Liver (tissue), 9 donors: Measurements from ENCODE around the gene CLEC1B. TPM values are rescaled to one million over a fixed set of nuclear protein-coding genes. Genes with fewer than 3 reads are reported as not detected.
"Not testable (repeated sequence)": the region's sequence is repeated elsewhere in the genome, so short reads cannot be mapped to it uniquely, and the experiment has no call there.

Experiments used
- DNase-seq: peaks from one replicate; pipeline ENCODE4 v3.0.0-alpha.2; 2017; ENCODE audit warnings: low spot score
- H3K27ac ChIP-seq, 2 donors: one replicate each; pipeline ENCODE4 v1.7.0; 2013; ENCODE audit warnings: inconsistent platforms in 2 of 2, low read length in 2 of 2, control low read depth in 1 of 2, low read depth in 1 of 2, mild to moderate bottlenecking in 1 of 2
- H3K27me3 ChIP-seq, 4 donors: one replicate each; pipeline versions ENCODE4 v1.6.1 to v1.7.0; 2013; ENCODE audit warnings: low read length in 3 of 4, inconsistent platforms in 1 of 4, mild to moderate bottlenecking in 1 of 4, moderate library complexity in 1 of 4; ENCODE audit not compliant: control insufficient read depth in 4 of 4, insufficient read depth in 4 of 4
- H3K36me3 ChIP-seq, 4 donors: one replicate each; pipeline versions ENCODE4 v1.6.1 to v1.7.0; 2013; ENCODE audit warnings: low read length in 3 of 4, mild to moderate bottlenecking in 3 of 4, low read depth in 1 of 4, moderate library complexity in 1 of 4; ENCODE audit not compliant: control insufficient read depth in 4 of 4, insufficient read depth in 3 of 4
- H3K4me1 ChIP-seq, 4 donors: one replicate each; pipeline versions ENCODE4 v1.6.1 to v1.7.0; 2013; ENCODE audit warnings: low read length in 3 of 4, mild to moderate bottlenecking in 3 of 4, moderate library complexity in 1 of 4; ENCODE audit not compliant: control insufficient read depth in 4 of 4, insufficient read depth in 4 of 4
- H3K4me3 ChIP-seq, 3 donors: one replicate each; pipeline versions ENCODE4 v1.6.1 to v1.7.0; 2013; ENCODE audit warnings: low read length in 3 of 3, control low read depth in 1 of 3, low read depth in 1 of 3, mild to moderate bottlenecking in 1 of 3
- H3K9ac ChIP-seq, 2 donors: one replicate each; pipeline ENCODE4 v1.7.0; 2013; ENCODE audit warnings: low read length in 2 of 2, mild to moderate bottlenecking in 2 of 2, moderate library complexity in 2 of 2, control low read depth in 1 of 2, low read depth in 1 of 2
- H3K9me3 ChIP-seq, 4 donors: one replicate each; pipeline versions ENCODE4 v1.6.1 to v1.7.0; 2013; ENCODE audit warnings: low read length in 3 of 4; ENCODE audit not compliant: control insufficient read depth in 4 of 4
- ATF3 ChIP-seq: IDR thresholded peaks from 2 replicates; pipeline ENCODE4 v1.6.1; 2016; ENCODE audit warnings: antibody characterized with exemption
- CTCF ChIP-seq: fragments of 150-350 bp; IDR thresholded peaks from 2 replicates; pipeline ENCODE4 v1.5.1; 2017; ENCODE audit warnings: improper control_type of control experiment, low read depth, low read length; ENCODE audit not compliant: missing input control
- EGR1 ChIP-seq, 2 donors: IDR thresholded peaks; 2 replicates each; pipeline ENCODE4 v1.6.1; 2016 to 2018; ENCODE audit warnings: antibody characterized with exemption in 2 of 2, low read depth in 2 of 2
- FOXA1 ChIP-seq: IDR thresholded peaks from 2 replicates; pipeline ENCODE4 v1.6.1; 2016; ENCODE audit warnings: antibody characterized with exemption
- FOXA2 ChIP-seq: IDR thresholded peaks from 2 replicates; pipeline ENCODE4 v1.6.1; 2016; ENCODE audit warnings: antibody characterized with exemption
- GABPA ChIP-seq, 2 donors: IDR thresholded peaks in 1 of 2; conservative IDR thresholded peaks in 1 of 2; 2 replicates each; pipeline ENCODE4 v1.6.1; 2016; ENCODE audit warnings: antibody characterized with exemption in 2 of 2, mild to moderate bottlenecking in 1 of 2, moderate library complexity in 1 of 2
- HNF4A ChIP-seq, 2 donors: conservative IDR thresholded peaks; 2 replicates each; pipeline ENCODE4 v1.6.1; 2016; ENCODE audit warnings: antibody characterized with exemption in 2 of 2, mild to moderate bottlenecking in 2 of 2
- HNF4G ChIP-seq: IDR thresholded peaks from 2 replicates; pipeline ENCODE4 v1.6.1; 2016; ENCODE audit warnings: antibody characterized with exemption
- JUND ChIP-seq, 2 donors: IDR thresholded peaks; 2 replicates each; pipeline ENCODE4 v1.6.1; 2016; ENCODE audit warnings: antibody characterized with exemption in 2 of 2
- MAX ChIP-seq: IDR thresholded peaks from 2 replicates; pipeline ENCODE4 v1.6.1; 2016; ENCODE audit warnings: antibody characterized with exemption
- NR2F2 ChIP-seq: IDR thresholded peaks from 2 replicates; pipeline ENCODE4 v1.6.1; 2016; ENCODE audit warnings: antibody characterized with exemption
- RAD21 ChIP-seq, 2 donors: IDR thresholded peaks; 2 replicates each; pipeline ENCODE4 v1.6.1; 2016; ENCODE audit warnings: antibody characterized with exemption in 2 of 2, mild to moderate bottlenecking in 2 of 2
- REST ChIP-seq: IDR thresholded peaks from 2 replicates; pipeline ENCODE4 v1.6.1; 2016; ENCODE audit warnings: antibody characterized with exemption, mild to moderate bottlenecking
- RXRA ChIP-seq, 2 donors: IDR thresholded peaks; 2 replicates each; pipeline ENCODE4 v1.6.1; 2017 to 2018; ENCODE audit warnings: antibody characterized with exemption in 2 of 2, mild to moderate bottlenecking in 1 of 2
- SP1 ChIP-seq: IDR thresholded peaks from 2 replicates; pipeline ENCODE4 v1.6.1; 2018; ENCODE audit warnings: antibody characterized with exemption, mild to moderate bottlenecking
- TAF1 ChIP-seq: conservative IDR thresholded peaks from 2 replicates; pipeline ENCODE4 v1.6.1; 2016; ENCODE audit warnings: antibody characterized with exemption, mild to moderate bottlenecking
- YY1 ChIP-seq: IDR thresholded peaks from 2 replicates; pipeline ENCODE4 v1.6.1; 2016; ENCODE audit warnings: antibody characterized with exemption, mild to moderate bottlenecking
- WGBS: extraction: QIAGEN DNeasy Blood & Tissue Kit; methylation state at CpG from one replicate; pipeline ENCODE4 v1.1.7; 2013; 5-methylcytosine and 5-hydroxymethylcytosine counted together
- polyA plus RNA-seq, 2 donors: library from polyadenylated mRNA; stranded (reverse) in 1 of 2; unstranded in 1 of 2; fragments of 200-250 nt in 1 of 2; fragments of >200 nt in 1 of 2; fragmentation: Nextera tagmentation in 1 of 2; extraction: Ambion mirVana in 1 of 2; gene quantifications; one replicate each; pipeline versions ENCODE4 v1.2.1 to v1.2.3, GENCODE V29; 2013 to 2015
- total RNA-seq, 2 donors: library from RNA; depleted of rRNA; stranded (reverse); fragments of >200 nt; gene quantifications; one replicate each; pipeline ENCODE4 v1.2.3, GENCODE V29; 2014
- donor health status: healthy.
- donor health status: healthy.
- donor health status: healthy.
- donor health status: healthy.
- donor health status: healthy.

CLEC1B gene
- total and polyA plus RNA-seq, 4 donors = 28.0 to 36.4 (median 31.5) TPM

- no peak overlapping the region for H3K27ac ChIP-seq
- no peaks in the 10 kb centered on the region for H3K36me3 ChIP-seq
- no peak for DNase-seq
- peaks cover 0 to 6% (median 0%) of the 10 kb centered on the region in 4 donors for H3K27me3 ChIP-seq
- no peak overlapping the region for H3K4me3 ChIP-seq
- H3K4me1 ChIP-seq = no peaks in the 10 kb centered on the region
- H3K9ac ChIP-seq = no peak overlapping the region
- TF ChIP-seq EGR1 (IDR thresholded peaks at IDR 0.05; ENCODE audit: low read depth in 2 of 2) (no peak), RXRA (IDR thresholded peaks at IDR 0.05) (no peak), NR2F2 (no peak), FOXA2 (no peak), ATF3 (no peak), YY1 (no peak), HNF4G (no peak), SP1 (no peak)
- H3K9me3 ChIP-seq = no peaks in the 10 kb centered on the region
- 79% methylated on average over 2 of the region's 2 CpGs for WGBS
These were observed 23.3 kb downstream of the CLEC1B start for GRCh38 chr12:9975614-9976013.

- not testable (repeated sequence) for H3K36me3 ChIP-seq, H3K27ac ChIP-seq, H3K27me3 ChIP-seq, DNase-seq, H3K9me3 ChIP-seq, H3K4me3 ChIP-seq, H3K9ac ChIP-seq, H3K4me1 ChIP-seq
- 89% methylated on average over 2 of the region's 2 CpGs for WGBS
These were observed 24.2 kb downstream of the CLEC1B start for GRCh38 chr12:9974731-9975130.

- 33% methylated on average over 1 of the region's 1 CpG for WGBS
- H3K4me3 ChIP-seq = no peak overlapping the region
These were observed 25.0 kb downstream of the CLEC1B start for GRCh38 chr12:9973949-9974348.

GRCh38 chr12:9971181-9971580, 27.7 kb downstream of the CLEC1B start, which contains the start of gene CLEC12A:
TSS of gene CLEC12A (plus strand) at chr12:9971409. CDS start at chr12:9971597, 188 bp downstream.
- Histone ChIP-seq H3K27ac (no peak within 1 kb of the TSS), H3K27me3 (peaks cover 0 to 4% (median 0%) of the 10 kb centered on the region in 4 donors), H3K4me1 (no peaks in the 10 kb centered on the region), H3K36me3 (no peaks in the 10 kb centered on the region), H3K4me3 (no peak within 1 kb of the TSS), H3K9ac (no peak within 1 kb of the TSS), H3K9me3 (no peaks in the 10 kb centered on the region)
- DNase-seq = no peak
- WGBS = 77% methylated on average over 1 of the region's 1 CpG
- TF ChIP-seq RAD21 (IDR thresholded peaks at IDR 0.05) = no peak
- no peak for TF ChIP-seq FOXA1
- no peak for TF ChIP-seq NR2F2
- TF ChIP-seq FOXA2 = no peak
- no peak for TF ChIP-seq JUND (IDR thresholded peaks at IDR 0.05)
- no peak for TF ChIP-seq EGR1 (IDR thresholded peaks at IDR 0.05; ENCODE audit: low read depth in 2 of 2)
- no peak for TF ChIP-seq GABPA (IDR thresholded peaks at IDR 0.05 in 1 of 2, conservative IDR thresholded peaks at IDR 0.05 in 1 of 2)
- no peak for TF ChIP-seq TAF1
- TF ChIP-seq CTCF = no peak
- no peak for TF ChIP-seq YY1
- TF ChIP-seq RXRA (IDR thresholded peaks at IDR 0.05) = no peak
- no peak for TF ChIP-seq MAX
- TF ChIP-seq HNF4A (conservative IDR thresholded peaks at IDR 0.05) = no peak
- TF ChIP-seq REST = no peak
- TF ChIP-seq HNF4G = no peak

More at GRCh38 chr12:9973949-9974348, 25.0 kb downstream of the CLEC1B start:
- no peaks in the 10 kb centered on the region for H3K36me3 ChIP-seq
- H3K27ac ChIP-seq = no peak overlapping the region
- no peak for TF ChIP-seq EGR1 (IDR thresholded peaks at IDR 0.05; ENCODE audit: low read depth in 2 of 2)
- no peak for TF ChIP-seq HNF4G
- H3K9me3 ChIP-seq = no peaks in the 10 kb centered on the region
- DNase-seq = no peak
- no peaks in the 10 kb centered on the region for H3K4me1 ChIP-seq
- no peak overlapping the region for H3K9ac ChIP-seq
- H3K27me3 ChIP-seq = peaks cover 0 to 4% (median 0%) of the 10 kb centered on the region in 4 donors
